Esophagus muscularis mucosa (tissue), 4 donors: Measurements from ENCODE around the gene TMPRSS9.

Source experiments
- CTCF ChIP-seq, 3 experiments: fragments of 200-600 bp in 2 of 3; fragments of 450-650 bp in 1 of 3; sonication (generic) in 2 of 3; IDR thresholded peaks; one replicate each; pipeline ENCODE4 v1.5.1; 2017 to 2019; ENCODE audit warnings: antibody characterized with exemption in 3 of 3, mild to moderate bottlenecking in 2 of 3, moderate library complexity in 1 of 3
- EP300 ChIP-seq: sonication (generic); formaldehyde crosslinking; IDR thresholded peaks from one replicate; pipeline ENCODE4 v1.6.1; 2017; ENCODE audit warnings: antibody characterized with exemption
- POLR2A ChIP-seq: fragments of 450-650 bp; IDR thresholded peaks from one replicate; pipeline ENCODE4 v1.6.1; 2017; ENCODE audit warnings: antibody characterized with exemption, moderate library complexity, mild to moderate bottlenecking, low read depth
- POLR2AphosphoS5 ChIP-seq, 2 donors: sonication (generic); formaldehyde crosslinking; IDR thresholded peaks; one replicate each; pipeline ENCODE4 v1.6.1; 2017; ENCODE audit warnings: antibody characterized with exemption in 2 of 2

- TF ChIP-seq CTCF (IDR thresholded peaks at IDR 0.05) (no peak), EP300 (no peak), POLR2A (no peak), POLR2AphosphoS5 (IDR thresholded peaks at IDR 0.05) (no peak)
These were observed 4.7 kb upstream of the TMPRSS9 start for GRCh38 chr19:2355168-2356035.
